GM18508 (cell line): ENCODE results near the gene RNF220.

Experiments
- ATAC-seq: cut with Tn5 transposase; IDR thresholded peaks from one replicate; pipeline ENCODE4 v1.9.1; 2021; ENCODE audit warnings: moderate number of reproducible peaks; ENCODE audit not compliant: insufficient read depth, unreplicated experiment

RNF220 gene

GRCh38 chr1:44405031-44405797 lies at the start of gene RNF220:
Gene RNF220, plus strand, starts transcription at chr1:44405255.
- ATAC-seq, result no peak

- no peak for ATAC-seq
These were observed 49.3 kb upstream of the RNF220 start for GRCh38 chr1:44355582-44356305.

- ATAC-seq, result no peak
These were observed 47.3 kb upstream of the RNF220 start for GRCh38 chr1:44357710-44358109.

GRCh38 chr1:44359234-44359935 lies 45.7 kb upstream of the RNF220 start:
- ATAC-seq, result no peak

- no peak for ATAC-seq
These were observed 43.6 kb upstream of the RNF220 start for GRCh38 chr1:44361478-44361877.

- no peak for ATAC-seq
These were observed 38.6 kb upstream of the RNF220 start for GRCh38 chr1:44366371-44366975.

GRCh38 chr1:44367944-44368343 lies 37.1 kb upstream of the RNF220 start:
- ATAC-seq, result no peak

- ATAC-seq, result no peak
These were observed 36.4 kb upstream of the RNF220 start for GRCh38 chr1:44368471-44369151.

- ATAC-seq, result no peak
These were observed 33.8 kb upstream of the RNF220 start for GRCh38 chr1:44371206-44371605.

- ATAC-seq, result no peak
These were observed 29.5 kb upstream of the RNF220 start for GRCh38 chr1:44375547-44375946.

GRCh38 chr1:44377925-44378784 lies 26.9 kb upstream of the RNF220 start:
- ATAC-seq, result no peak

- ATAC-seq, result no peak
These were observed 24.3 kb upstream of the RNF220 start for GRCh38 chr1:44380666-44381177.

GRCh38 chr1:44388551-44388950 lies 16.5 kb upstream of the RNF220 start:
- ATAC-seq, result no peak

GRCh38 chr1:44389437-44389836 lies 15.6 kb upstream of the RNF220 start:
- no peak for ATAC-seq

- ATAC-seq, result no peak
These were observed 14.8 kb upstream of the RNF220 start for GRCh38 chr1:44390277-44390676.

GRCh38 chr1:44401256-44402228 lies 3.5 kb upstream of the RNF220 start:
- ATAC-seq, result no peak

GRCh38 chr1:44405798-44406736 lies 1.0 kb downstream of the RNF220 start:
- ATAC-seq, result no peak
